HUES64 (cell line): ENCODE results near the gene ABCB8.
"Not testable (repeated sequence)": the region's sequence is repeated elsewhere in the genome, so short reads cannot be mapped to it uniquely, and the experiment has no call there.

ENCODE experiments used
- H3K27ac ChIP-seq: 2 replicates; pipeline ENCODE4 v1.7.0; 2013; ENCODE audit warnings: low read depth, low read length, inconsistent platforms
- H3K27me3 ChIP-seq: 2 replicates; pipeline ENCODE4 v1.6.1; 2013; ENCODE audit warnings: mild to moderate bottlenecking, low read length; ENCODE audit not compliant: insufficient read depth
- H3K36me3 ChIP-seq: 2 replicates; pipeline ENCODE4 v1.6.1; 2013; ENCODE audit warnings: mild to moderate bottlenecking, low read length; ENCODE audit not compliant: insufficient read depth
- H3K4me1 ChIP-seq: 2 replicates; pipeline ENCODE4 v1.6.1; 2013; ENCODE audit warnings: mild to moderate bottlenecking, low read length, moderate library complexity; ENCODE audit not compliant: insufficient read depth
- H3K4me3 ChIP-seq: 2 replicates; pipeline ENCODE4 v1.5.1; 2013; ENCODE audit warnings: mild to moderate bottlenecking, low read length, moderate library complexity
- H3K9ac ChIP-seq: 2 replicates; pipeline ENCODE4 v1.6.1; 2013; ENCODE audit warnings: mild to moderate bottlenecking, low read depth, low read length
- H3K9me3 ChIP-seq: 2 replicates; pipeline ENCODE4 v1.6.1; 2013; ENCODE audit warnings: low read depth, low read length; ENCODE audit not compliant: insufficient read depth
- WGBS: fragments of 150-250, 120-280 bp; methylation state at CpG from one replicate; pipeline ENCODE4 v1.1.7; 2013; ENCODE audit warnings: missing lambda C conversion rate; 5-methylcytosine and 5-hydroxymethylcytosine counted together

The ABCB8 gene

GRCh38 chr7:151026771-151027727, 1.2 kb upstream of the ABCB8 start:
- WGBS, result 19% methylated on average over 19 of the region's 19 CpGs
- not testable (repeated sequence) for H3K36me3 ChIP-seq, H3K9me3 ChIP-seq, H3K27me3 ChIP-seq
- H3K4me3 ChIP-seq, result peak overlapping the region; percentile 91
- H3K27ac ChIP-seq, result peak overlapping the region; percentile 66; the same call in 1 of the 2 replicates
- peaks cover 18% of the 10 kb centered on the region for H3K4me1 ChIP-seq
- H3K9ac ChIP-seq, result peak overlapping the region; percentile 36; the same call in 1 of the 2 replicates

DNA sequence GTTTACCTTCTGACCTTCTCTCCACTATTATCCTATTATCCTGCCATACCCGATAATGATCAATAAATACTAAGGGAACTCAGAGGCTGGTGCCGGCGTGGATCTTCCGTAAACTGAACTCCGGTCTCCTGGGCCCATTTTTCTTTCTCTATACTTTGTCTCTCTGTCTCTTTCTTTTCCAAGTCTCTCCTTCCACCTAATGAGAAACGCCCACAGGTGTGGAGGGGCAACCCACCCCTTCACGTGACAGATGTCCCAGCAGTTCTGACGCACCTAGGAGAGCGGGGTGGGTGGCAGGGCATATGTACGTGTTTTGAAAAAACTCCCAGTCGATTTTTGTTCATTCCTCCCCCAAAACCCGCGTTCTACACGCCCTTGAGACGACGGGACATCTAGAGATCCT, 521 bp upstream of the ABCB8 start:
- peaks cover 18% of the 10 kb centered on the region for H3K4me1 ChIP-seq
- not testable (repeated sequence) for H3K9me3 ChIP-seq, H3K27me3 ChIP-seq, H3K36me3 ChIP-seq
- H3K27ac ChIP-seq, result peak overlapping the region; percentile 66; the same call in 1 of the 2 replicates
- peak overlapping the region; percentile 91 for H3K4me3 ChIP-seq
- 3% methylated on average over 16 of the region's 16 CpGs for WGBS
- peak overlapping the region; percentile 36 for H3K9ac ChIP-seq

DNA sequence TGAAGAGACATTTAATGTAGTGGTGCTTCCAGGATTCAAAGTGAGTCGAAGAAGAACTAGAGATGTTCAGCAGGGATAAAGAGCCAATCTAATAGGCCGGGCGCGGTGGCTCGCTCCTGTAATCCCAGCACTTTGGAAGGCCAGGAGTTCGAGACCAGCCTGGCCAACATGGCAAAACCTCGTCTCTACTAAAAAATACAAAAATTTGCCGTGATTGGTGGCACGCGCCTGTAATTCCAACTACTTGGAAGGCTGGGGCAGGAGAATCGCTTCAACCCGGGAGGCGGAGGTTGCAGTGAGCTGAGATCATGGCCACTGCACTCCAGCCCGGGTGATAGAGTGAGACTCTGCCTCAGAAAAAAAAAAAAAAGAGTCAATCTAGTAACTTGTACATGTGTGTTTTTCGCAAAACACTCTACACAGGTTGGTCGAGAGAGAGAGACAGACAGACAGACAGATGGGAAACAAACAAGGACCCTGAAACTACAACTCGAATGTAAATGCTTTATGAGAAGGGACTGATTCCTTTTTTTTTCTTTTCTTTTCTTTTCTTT, 775 bp downstream of the ABCB8 start:
- Histone ChIP-seq H3K9ac (peak overlapping the region; percentile 65; the same call in 1 of the 2 replicates), H3K27ac (no peak overlapping the region), H3K4me1 (peaks cover 18% of the 10 kb centered on the region), H3K9me3 (no peaks in the 10 kb centered on the region), H3K27me3 (no peaks in the 10 kb centered on the region), H3K36me3 (no peaks in the 10 kb centered on the region), H3K4me3 (peak overlapping the region; percentile 91)
- 66% methylated on average over 17 of the region's 17 CpGs for WGBS

- Histone ChIP-seq H3K27ac (no peak overlapping the region), H3K27me3 (no peaks in the 10 kb centered on the region), H3K4me3 (no peak overlapping the region), H3K36me3 (peaks cover 6% of the 10 kb centered on the region; the same call in 1 of the 2 replicates), H3K4me1 (peaks cover 18% of the 10 kb centered on the region), H3K9me3 (no peaks in the 10 kb centered on the region), H3K9ac (no peak overlapping the region)
- 96% methylated on average over 4 of the region's 4 CpGs for WGBS
These were observed 2.8 kb downstream of the ABCB8 start for GRCh38 chr7:151031011-151031410.

DNA sequence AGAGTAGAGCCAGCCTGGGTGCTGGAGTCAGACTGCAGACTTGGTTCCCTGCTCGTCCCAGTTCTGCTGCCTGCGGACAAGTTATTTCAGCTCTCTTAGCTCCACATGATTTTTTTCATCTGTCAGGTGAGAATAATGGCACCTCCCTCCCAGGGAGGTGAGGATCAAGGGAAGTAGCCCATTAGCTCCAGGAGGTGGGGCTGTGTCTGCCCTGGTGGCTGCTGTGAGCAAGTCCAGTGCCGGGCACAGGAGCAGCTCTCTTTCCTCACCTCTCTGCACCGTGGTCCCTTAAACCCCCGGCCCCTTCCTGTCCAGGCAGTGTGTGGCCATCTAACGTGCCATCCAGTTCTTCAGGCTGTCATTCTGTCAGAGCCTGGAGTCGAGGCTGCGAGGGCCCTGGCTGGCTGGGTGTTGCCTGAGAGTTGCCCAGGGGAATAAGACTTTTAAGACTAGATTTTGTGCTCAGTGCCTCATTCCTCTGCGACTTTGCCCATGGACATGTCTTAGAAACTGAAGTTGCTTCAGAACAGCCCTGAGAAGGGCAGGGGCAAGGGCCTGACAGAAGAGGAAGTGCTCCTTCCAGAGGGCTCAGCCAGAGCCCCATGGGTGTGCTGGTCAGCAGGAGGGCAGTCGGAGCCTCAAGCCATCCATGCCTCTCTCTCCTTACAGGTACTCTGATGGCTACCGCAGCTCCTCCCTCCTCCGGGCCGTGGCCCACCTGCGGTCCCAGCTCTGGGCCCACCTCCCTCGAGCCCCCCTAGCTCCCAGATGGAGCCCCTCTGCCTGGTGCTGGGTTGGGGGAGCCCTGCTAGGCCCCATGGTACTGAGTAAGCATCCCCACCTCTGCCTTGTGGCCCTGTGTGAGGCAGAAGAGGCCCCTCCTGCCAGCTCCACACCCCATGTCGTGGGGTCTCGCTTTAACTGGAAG, 5.0 kb downstream of the ABCB8 start:
- H3K27ac ChIP-seq, result no peak overlapping the region
- H3K27me3 ChIP-seq, result no peaks in the 10 kb centered on the region
- H3K36me3 ChIP-seq, result peaks cover 16% of the 10 kb centered on the region
- H3K9ac ChIP-seq, result no peak overlapping the region
- H3K4me3 ChIP-seq, result no peak overlapping the region
- 91% methylated on average over 17 of the region's 17 CpGs for WGBS
- 0 out of 2 replicates have a peak, but pooled peaks cover 3% of the 10 kb centered on the region for H3K4me1 ChIP-seq
- H3K9me3 ChIP-seq, result no peaks in the 10 kb centered on the region

DNA sequence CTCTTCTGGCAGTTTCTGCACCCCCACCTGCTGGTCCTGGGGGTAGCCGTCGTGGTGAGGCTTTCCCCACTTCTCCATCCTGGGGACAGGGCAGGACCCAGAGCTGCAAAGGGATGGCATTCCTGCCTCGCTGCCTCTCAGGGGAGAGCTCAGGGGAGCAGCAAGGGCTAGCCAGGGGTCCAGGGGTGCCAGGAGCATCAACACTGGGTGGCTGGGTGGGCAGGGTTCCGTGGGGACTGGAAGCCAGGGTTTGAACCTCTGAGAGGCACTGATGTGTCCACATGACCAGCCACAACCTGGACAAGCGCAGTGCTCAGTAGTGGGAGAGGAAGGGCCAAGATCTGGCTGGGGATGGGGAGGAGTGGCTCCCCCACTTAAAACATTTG, 5.6 kb downstream of the ABCB8 start:
- H3K4me1 ChIP-seq, result 0 out of 2 replicates have a peak, but pooled peaks cover 3% of the 10 kb centered on the region
- H3K36me3 ChIP-seq, result peaks cover 16% of the 10 kb centered on the region
- no peaks in the 10 kb centered on the region for H3K9me3 ChIP-seq
- WGBS, result 86% methylated on average over 5 of the region's 5 CpGs
- no peaks in the 10 kb centered on the region for H3K27me3 ChIP-seq
- no peak overlapping the region for H3K4me3 ChIP-seq
- H3K9ac ChIP-seq, result no peak overlapping the region
- no peak overlapping the region for H3K27ac ChIP-seq

DNA sequence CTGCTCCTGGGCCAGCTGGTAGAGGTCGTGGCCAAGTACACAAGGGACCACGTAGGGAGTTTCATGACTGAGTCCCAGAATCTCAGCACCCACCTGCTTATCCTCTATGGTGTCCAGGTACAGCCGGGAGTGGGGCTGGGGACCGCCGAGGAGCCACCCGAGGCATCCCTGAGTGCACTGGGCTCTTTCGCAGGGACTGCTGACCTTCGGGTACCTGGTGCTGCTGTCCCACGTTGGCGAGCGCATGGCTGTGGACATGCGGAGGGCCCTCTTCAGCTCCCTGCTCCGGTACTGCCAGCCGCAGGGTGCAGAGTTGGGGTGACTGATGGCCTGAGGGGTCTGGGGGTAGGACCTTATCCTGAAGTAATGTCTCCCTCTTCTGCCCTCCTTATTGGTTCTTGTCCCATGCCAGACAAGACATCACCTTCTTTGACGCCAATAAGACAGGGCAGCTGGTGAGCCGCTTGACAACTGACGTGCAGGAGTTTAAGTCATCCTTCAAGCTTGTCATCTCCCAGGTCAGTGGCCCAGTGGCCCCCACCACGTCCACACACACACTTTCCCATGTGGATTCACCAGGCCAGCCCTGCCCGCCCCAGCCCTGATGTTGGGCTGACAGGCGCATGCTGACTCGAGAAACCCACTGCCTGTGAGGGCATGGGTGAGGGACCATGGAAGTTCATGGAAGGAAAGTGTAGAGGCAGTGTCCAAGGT, 6.2 kb downstream of the ABCB8 start:
- no peaks in the 10 kb centered on the region for H3K27me3 ChIP-seq
- peaks cover 16% of the 10 kb centered on the region for H3K36me3 ChIP-seq
- H3K9ac ChIP-seq, result no peak overlapping the region
- WGBS, result 96% methylated on average over 21 of the region's 21 CpGs
- H3K27ac ChIP-seq, result no peak overlapping the region
- no peak overlapping the region for H3K4me3 ChIP-seq
- no peaks in the 10 kb centered on the region for H3K9me3 ChIP-seq
- peaks cover 4% of the 10 kb centered on the region; the same call in 1 of the 2 replicates for H3K4me1 ChIP-seq

- Histone ChIP-seq H3K27me3 (no peaks in the 10 kb centered on the region), H3K4me3 (no peak overlapping the region), H3K36me3 (peaks cover 16% of the 10 kb centered on the region), H3K9ac (no peak overlapping the region), H3K27ac (no peak overlapping the region), H3K9me3 (no peaks in the 10 kb centered on the region), H3K4me1 (peaks cover 4% of the 10 kb centered on the region; the same call in 1 of the 2 replicates)
- 92% methylated on average over 21 of the region's 21 CpGs for WGBS
These were observed 6.9 kb downstream of the ABCB8 start for GRCh38 chr7:151035026-151035717.

DNA sequence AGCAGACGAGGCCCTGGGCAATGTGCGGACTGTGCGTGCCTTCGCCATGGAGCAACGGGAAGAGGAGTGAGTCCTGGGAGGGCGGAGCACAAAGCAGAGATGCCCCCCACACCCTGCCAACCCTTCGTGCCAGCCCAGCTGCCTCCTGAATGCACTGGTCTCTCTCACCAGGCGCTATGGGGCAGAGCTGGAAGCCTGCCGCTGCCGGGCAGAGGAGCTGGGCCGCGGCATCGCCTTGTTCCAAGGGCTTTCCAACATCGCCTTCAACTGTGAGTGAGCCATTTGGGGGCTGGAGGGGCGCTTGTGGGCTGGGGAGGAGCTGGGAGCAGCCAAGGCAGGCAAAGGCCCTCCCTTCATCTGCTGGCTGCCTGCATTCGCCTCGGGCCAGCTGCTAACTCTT, 7.7 kb downstream of the ABCB8 start:
- H3K9me3 ChIP-seq, result no peaks in the 10 kb centered on the region
- peaks cover 16% of the 10 kb centered on the region for H3K36me3 ChIP-seq
- no peak overlapping the region for H3K9ac ChIP-seq
- no peak overlapping the region for H3K4me3 ChIP-seq
- H3K27me3 ChIP-seq, result no peaks in the 10 kb centered on the region
- peaks cover 4% of the 10 kb centered on the region; the same call in 1 of the 2 replicates for H3K4me1 ChIP-seq
- no peak overlapping the region for H3K27ac ChIP-seq
- WGBS, result 95% methylated on average over 17 of the region's 17 CpGs
